Activated gamma-delta T cell treated with anti-CD3 and anti-CD28 coated beads, Interleukin-2, amount 50 U/mL, for 16 hours (primary cell): Measurements from ENCODE around the gene KLHL33.

ENCODE experiments used
- DNase-seq: peaks from one replicate; pipeline ENCODE4 v3.0.0-alpha.2; 2020; ENCODE audit warnings: low read depth

The KLHL33 gene

GRCh38 chr14:20376071-20376588 lies 59.8 kb downstream of the KLHL33 start:
- no peak for DNase-seq
